ENCODE results near the gene CES4A. TPM values are rescaled to one million over a fixed set of nuclear protein-coding genes. Genes with fewer than 3 reads are reported as not detected.

CES4A gene
- total and polyA plus RNA-seq, 9 of the 15 experiments (the other 6 are each of a cell fraction or from before 2014, with no cell fraction given) = 0.09 to 0.13 (median 0.11) TPM; not detected in 6

- no peaks in the 10 kb centered on the region for H3K9me1 ChIP-seq (ENCODE audit: control insufficient read depth, insufficient read depth, low read length)
- intact Hi-C loops (cut with micrococcal nuclease) = no loop called here
- no peak overlapping the region for H3K4me3 ChIP-seq
- no peak for FAIRE-seq
- H3K9ac ChIP-seq (ENCODE audit: insufficient read depth in 1 of 2, low read depth in 2 of 2, low read length in 2 of 2) = no peak overlapping the region
- ATAC-seq = no peak
- no peaks in the 10 kb centered on the region for H3K79me2 ChIP-seq (ENCODE audit: control insufficient read depth, insufficient read depth, low read length)
- no peaks in the 10 kb centered on the region for H3K9me3 ChIP-seq (replicated peaks; ENCODE audit: control insufficient read depth, insufficient read depth, low read depth, low read length)
- no peaks in the 10 kb centered on the region for H4K20me1 ChIP-seq (replicated peaks; ENCODE audit: control insufficient read depth, insufficient read depth, low read length)
- peaks cover 0 to 9% of the 10 kb centered on the region in 2 experiments; a peak in 1 of 5 replicates for H3K4me1 ChIP-seq (replicated peaks in 1 of 2; ENCODE audit: control insufficient read depth in 2 of 2, insufficient read depth in 2 of 2, low read length in 2 of 2)
- ChIA-PET CTCF (ENCODE audit: low intra/inter-chr PET ratio) (interaction anchor here (0.7 to 1.0 kb wide), 2 partner anchors 11 to 167 kb away, joined by 3 read pairs; partner anchors contain the start of gene PHAF1), POLR2A (interaction anchor here (0.6 to 1.1 kb wide), 6 partner anchors 10 to 260 kb away, joined by 3 read pairs; no protein-coding TSS in a partner anchor)
- H3K4me2 ChIP-seq (ENCODE audit: insufficient read depth, low read length) = no peak overlapping the region
- in situ Hi-C loops (cut with MboI) = no loop called here
- 92% methylated on average over 5 of the region's 5 CpGs for WGBS (ENCODE audit: insufficient coverage, low coverage, missing lambda C conversion rate)
- TF ChIP-seq POLR3G (IDR thresholded peaks at IDR 0.05; ENCODE audit: extremely low read depth, insufficient read length, insufficient replicate concordance) (no peak), TSC22D4 (tag; IDR thresholded peaks at IDR 0.05) (no peak), NONO (IDR thresholded peaks at IDR 0.05; ENCODE audit: low read depth in 2 of 2, low read length in 1 of 2) (no peak), NR1H2 (CRISPR knock-in tag; IDR thresholded peaks at IDR 0.05) (no peak), FOXK2 (conservative IDR thresholded peaks at IDR 0.05 in 1 of 2, IDR thresholded peaks at IDR 0.05 in 1 of 2; ENCODE audit: low read depth in 2 of 2) (no peak), SP2 (IDR thresholded peaks at IDR 0.05; ENCODE audit: extremely low read depth, low read depth, low read length, poor library complexity, severe bottlenecking) (no peak), ILF3 (IDR thresholded peaks at IDR 0.05; ENCODE audit: borderline replicate concordance) (no peak), JUN (IDR thresholded peaks at IDR 0.05; ENCODE audit: borderline replicate concordance, low read depth, low read length) (no peak), JUN (CRISPR knock-in tag; IDR thresholded peaks at IDR 0.05; ENCODE audit: borderline replicate concordance) (no peak), FOXM1 (IDR thresholded peaks at IDR 0.05; ENCODE audit: low read depth) (no peak), FOXM1 (CRISPR knock-in tag; IDR thresholded peaks at IDR 0.05; ENCODE audit: low read depth) (no peak), ZNF12 (CRISPR knock-in tag; IDR thresholded peaks at IDR 0.05) (no peak), ZNF175 (CRISPR knock-in tag; IDR thresholded peaks at IDR 0.05; ENCODE audit: low read depth) (no peak), ZBTB26 (CRISPR knock-in tag; IDR thresholded peaks at IDR 0.05) (no peak)
- TF ChIP-seq, protein P1, sequence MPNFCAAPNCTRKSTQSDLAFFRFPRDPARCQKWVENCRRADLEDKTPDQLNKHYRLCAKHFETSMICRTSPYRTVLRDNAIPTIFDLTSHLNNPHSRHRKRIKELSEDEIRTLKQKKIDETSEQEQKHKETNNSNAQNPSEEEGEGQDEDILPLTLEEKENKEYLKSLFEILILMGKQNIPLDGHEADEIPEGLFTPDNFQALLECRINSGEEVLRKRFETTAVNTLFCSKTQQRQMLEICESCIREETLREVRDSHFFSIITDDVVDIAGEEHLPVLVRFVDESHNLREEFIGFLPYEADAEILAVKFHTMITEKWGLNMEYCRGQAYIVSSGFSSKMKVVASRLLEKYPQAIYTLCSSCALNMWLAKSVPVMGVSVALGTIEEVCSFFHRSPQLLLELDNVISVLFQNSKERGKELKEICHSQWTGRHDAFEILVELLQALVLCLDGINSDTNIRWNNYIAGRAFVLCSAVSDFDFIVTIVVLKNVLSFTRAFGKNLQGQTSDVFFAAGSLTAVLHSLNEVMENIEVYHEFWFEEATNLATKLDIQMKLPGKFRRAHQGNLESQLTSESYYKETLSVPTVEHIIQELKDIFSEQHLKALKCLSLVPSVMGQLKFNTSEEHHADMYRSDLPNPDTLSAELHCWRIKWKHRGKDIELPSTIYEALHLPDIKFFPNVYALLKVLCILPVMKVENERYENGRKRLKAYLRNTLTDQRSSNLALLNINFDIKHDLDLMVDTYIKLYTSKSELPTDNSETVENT (CRISPR knock-in tag; IDR thresholded peaks at IDR 0.05) = no peak
- DNase-seq (ENCODE audit: extremely low read depth in 1 of 4, low spot score in 3 of 4) = no peak
- peaks cover 58% of the 10 kb centered on the region; the same call in 2 of the 3 replicates for H3K36me3 ChIP-seq (ENCODE audit: control insufficient read depth, insufficient read depth, low read length)
- no peaks in the 10 kb centered on the region for H3K27me3 ChIP-seq (ENCODE audit: control insufficient read depth in 2 of 2, insufficient read depth in 2 of 2, low read length in 2 of 2)
- no peak overlapping the region for H3K27ac ChIP-seq (ENCODE audit: extremely low read depth, low read depth, low read length)
- no peak overlapping the region for H2AFZ ChIP-seq (ENCODE audit: low read depth, low read length)
- no TSS peak for BruUV-seq (replicated peaks)
Measured at GRCh38 chr16:66942981-66943380, 45.4 kb upstream of the CES4A start.

Data from K562 (cell line).